Breast epithelium (tissue), 4 donors: ENCODE measurements around the gene RAPGEF4. TPM values are rescaled to one million over a fixed set of nuclear protein-coding genes. Genes with fewer than 3 reads are reported as not detected.

Experiments used
- DNase-seq, 2 donors: peaks; one replicate each; pipeline ENCODE4 v3.0.0-alpha.2; 2019; ENCODE audit warnings: low spot score in 2 of 2
- H3K27ac ChIP-seq, 2 donors: fragments of 200-600 bp; sonication (generic) in 1 of 2; one replicate each; pipeline ENCODE4 v1.5.1; 2016 to 2019; ENCODE audit warnings: mild to moderate bottlenecking in 1 of 2
- H3K27me3 ChIP-seq, 2 donors: fragments of 200-600 bp; sonication (generic) in 1 of 2; one replicate each; pipeline versions ENCODE4 v1.5.1 to v1.6.0; 2017 to 2019; ENCODE audit warnings: control low read depth in 1 of 2, mild to moderate bottlenecking in 1 of 2
- H3K36me3 ChIP-seq: fragments of 200-600 bp; one replicate; pipeline ENCODE4 v1.5.1; 2019
- H3K4me1 ChIP-seq, 2 donors: fragments of 200-600 bp; sonication (generic); one replicate each; pipeline ENCODE4 v1.5.1; 2016 to 2019; ENCODE audit warnings: control low read depth in 1 of 2
- H3K4me3 ChIP-seq, 3 donors: fragments of 200-600 bp; sonication (generic); 1 replicate in 2 of 3; 2 replicates in 1 of 3; pipeline ENCODE4 v1.5.1; 2016 to 2019; ENCODE audit warnings: mild to moderate bottlenecking in 3 of 3, moderate library complexity in 2 of 3
- H3K9me3 ChIP-seq, 2 donors: fragments of 200-600 bp; sonication (generic) in 1 of 2; one replicate each; pipeline ENCODE4 v1.5.1; 2016 to 2019; ENCODE audit warnings: control low read depth in 1 of 2
- CTCF ChIP-seq, 3 donors: fragments of 450-650 bp; IDR thresholded peaks; one replicate each; pipeline ENCODE4 v1.5.1; 2016 to 2017; ENCODE audit warnings: antibody characterized with exemption in 3 of 3, mild to moderate bottlenecking in 3 of 3, moderate library complexity in 3 of 3
- POLR2A ChIP-seq: fragments of 450-650 bp; IDR thresholded peaks from one replicate; pipeline ENCODE4 v1.6.1; 2016; ENCODE audit warnings: antibody characterized with exemption, mild to moderate bottlenecking, moderate library complexity
- POLR2AphosphoS5 ChIP-seq, 3 donors: sonication (generic); formaldehyde crosslinking; IDR thresholded peaks; one replicate each; pipeline ENCODE4 v1.6.1; 2017; ENCODE audit warnings: antibody characterized with exemption in 3 of 3
- intact Hi-C: fragments of 100-400 bp; cut with DNase I; formaldehyde crosslinking; loops from one replicate; pipeline ENCODE4 v1.15.1; 2023; ENCODE audit warnings: low total_unique reads
- total RNA-seq, 3 donors: library from RNA; depleted of rRNA; stranded (reverse); fragments of >200 nt; gene quantifications; one replicate each; pipeline ENCODE4 v1.1.0, GENCODE V29; 2016

The RAPGEF4 gene
- total RNA-seq, 3 donors from 2014 or later, result 7.7 to 12.8 (median 11.6) TPM

DNA sequence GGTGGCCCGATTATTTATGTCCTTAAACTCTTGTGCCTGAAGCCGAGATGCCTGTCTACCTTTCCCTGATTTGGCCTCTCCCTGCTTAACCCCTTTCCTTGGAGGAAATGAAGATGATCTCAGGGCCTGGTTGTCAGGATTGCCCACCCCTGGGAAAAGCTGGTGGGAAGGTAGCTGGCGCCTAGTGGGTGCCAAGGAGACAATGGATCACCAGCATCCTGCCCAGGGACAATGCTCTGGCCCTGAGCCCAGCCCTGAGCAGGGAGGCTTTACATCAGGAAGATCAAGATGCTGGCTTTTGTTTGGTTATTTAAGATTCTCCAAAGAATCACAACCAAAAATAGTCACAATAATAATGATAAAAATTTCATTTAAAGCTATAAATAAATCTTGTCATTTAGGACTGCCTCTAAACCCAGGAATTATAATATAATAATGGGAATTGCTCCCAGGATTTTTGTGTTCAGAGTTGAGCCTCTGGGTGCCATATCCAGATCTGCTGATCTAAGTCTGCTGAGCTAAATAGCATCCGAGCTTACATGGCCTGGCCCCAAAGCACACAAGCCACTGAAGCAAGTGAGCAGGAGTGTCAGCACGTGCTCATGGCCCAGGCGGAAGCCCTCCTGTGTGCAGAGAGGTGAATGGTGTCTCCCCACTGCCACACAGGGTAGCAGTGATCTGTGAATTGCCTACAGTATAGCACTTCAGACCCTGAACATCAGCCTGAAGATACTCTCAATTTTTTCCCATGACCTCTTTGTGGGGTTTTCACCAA is 282.2 kb downstream of the RAPGEF4 start:
- H3K27ac ChIP-seq, result no peak overlapping the region
- H3K27me3 ChIP-seq, result no peaks in the 10 kb centered on the region
- DNase-seq, result no peak
- no peaks in the 10 kb centered on the region for H3K36me3 ChIP-seq
- no peaks in the 10 kb centered on the region for H3K4me1 ChIP-seq
- TF ChIP-seq CTCF (IDR thresholded peaks at IDR 0.05) (no peak), POLR2A (no peak), POLR2AphosphoS5 (IDR thresholded peaks at IDR 0.05) (no peak)
- H3K9me3 ChIP-seq, result no peaks in the 10 kb centered on the region
- H3K4me3 ChIP-seq, result no peak overlapping the region
- intact Hi-C loops, result no loop called here

- TF ChIP-seq POLR2A (no peak), CTCF (IDR thresholded peaks at IDR 0.05) (no peak), POLR2AphosphoS5 (IDR thresholded peaks at IDR 0.05) (no peak)
- H3K36me3 ChIP-seq, result no peaks in the 10 kb centered on the region
- no peaks in the 10 kb centered on the region for H3K9me3 ChIP-seq
- no peak overlapping the region for H3K4me3 ChIP-seq
- no peaks in the 10 kb centered on the region for H3K4me1 ChIP-seq
- DNase-seq, result no peak
- H3K27ac ChIP-seq, result no peak overlapping the region
- H3K27me3 ChIP-seq, result no peaks in the 10 kb centered on the region
- intact Hi-C loops, result no loop called here
These were observed 284.1 kb downstream of the RAPGEF4 start for GRCh38 chr2:173019755-173020154.

DNA sequence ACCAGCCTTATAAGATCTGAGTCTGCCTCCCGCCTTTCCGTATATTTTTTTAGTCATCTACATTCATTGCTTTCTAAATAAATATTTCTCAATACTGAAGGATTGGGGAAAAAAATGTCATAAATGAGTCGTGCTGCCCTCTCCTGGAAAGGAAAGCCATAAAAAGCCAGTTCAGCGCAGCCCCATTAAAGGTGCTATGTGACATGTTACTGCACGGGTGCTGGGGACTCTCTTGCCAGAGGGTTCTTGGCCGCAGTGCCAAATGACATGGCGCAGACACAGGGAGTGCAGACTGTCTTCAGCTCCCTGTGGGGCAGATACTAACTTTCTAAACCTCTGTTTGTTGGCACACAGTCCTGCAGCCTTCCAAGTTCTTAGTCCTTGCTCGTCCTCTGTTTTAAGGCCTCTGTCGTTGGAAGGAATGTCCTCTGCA is 286.3 kb downstream of the RAPGEF4 start:
- peak in 1 of 2 donors; percentile 66 for DNase-seq
- Histone ChIP-seq H3K27me3 (no peaks in the 10 kb centered on the region), H3K9me3 (no peaks in the 10 kb centered on the region), H3K27ac (peak overlapping the region; percentile 19 to 30), H3K4me3 (no peak overlapping the region), H3K4me1 (no peaks in the 10 kb centered on the region), H3K36me3 (no peaks in the 10 kb centered on the region)
- intact Hi-C loops, result no loop called here
- TF ChIP-seq POLR2A, result no peak
- peak in 2 of 3 donors; percentile 33 to 42 for TF ChIP-seq CTCF (IDR thresholded peaks at IDR 0.05)

- no peaks in the 10 kb centered on the region for H3K9me3 ChIP-seq
- no peaks in the 10 kb centered on the region for H3K4me1 ChIP-seq
- TF ChIP-seq CTCF (IDR thresholded peaks at IDR 0.05) (no peak), POLR2AphosphoS5 (IDR thresholded peaks at IDR 0.05) (no peak), POLR2A (no peak)
- no peak overlapping the region for H3K4me3 ChIP-seq
- H3K27me3 ChIP-seq, result no peaks in the 10 kb centered on the region
- intact Hi-C loops, result no loop called here
- H3K36me3 ChIP-seq, result no peaks in the 10 kb centered on the region
- no peak for DNase-seq
- no peak overlapping the region for H3K27ac ChIP-seq
These were observed 288.1 kb downstream of the RAPGEF4 start for GRCh38 chr2:173023718-173024117.

DNA sequence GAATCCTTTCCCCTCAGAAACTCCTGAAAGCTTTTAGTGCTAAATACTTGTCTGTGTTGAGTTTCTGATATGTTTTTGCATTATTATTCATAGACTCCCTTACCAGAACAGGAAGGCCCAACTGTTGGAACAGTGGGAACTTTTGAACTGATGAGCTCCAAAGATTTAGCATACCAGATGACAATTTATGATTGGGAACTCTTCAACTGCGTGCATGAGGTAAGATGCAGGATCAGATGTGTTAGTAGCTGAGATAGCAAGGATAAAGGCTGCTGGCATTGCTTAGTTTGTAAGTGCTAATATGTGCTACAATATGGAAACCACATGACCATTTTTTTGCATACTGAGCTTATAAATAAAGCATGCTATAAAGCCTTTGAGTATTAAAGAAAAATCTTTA is 290.8 kb downstream of the RAPGEF4 start:
- intact Hi-C loops, result no loop called here
- no peaks in the 10 kb centered on the region for H3K9me3 ChIP-seq
- no peak overlapping the region for H3K27ac ChIP-seq
- no peak overlapping the region for H3K4me3 ChIP-seq
- TF ChIP-seq CTCF (IDR thresholded peaks at IDR 0.05), result no peak
- TF ChIP-seq POLR2A, result no peak
- TF ChIP-seq POLR2AphosphoS5 (IDR thresholded peaks at IDR 0.05), result no peak
- H3K4me1 ChIP-seq, result no peaks in the 10 kb centered on the region
- no peaks in the 10 kb centered on the region for H3K27me3 ChIP-seq
- H3K36me3 ChIP-seq, result no peaks in the 10 kb centered on the region
- DNase-seq, result no peak
